CD14-positive monocyte (primary cell): Measurements from ENCODE around the gene CDNF. TPM values are rescaled to one million over a fixed set of nuclear protein-coding genes. Genes with fewer than 3 reads are reported as not detected.

Experiments
- DNase-seq, 3 donors: peaks; one replicate each; pipeline ENCODE4 v3.0.0-alpha.2; 2011 to 2022
- H2AFZ ChIP-seq: 2 replicates; pipeline ENCODE4 v1.6.0; 2012; ENCODE audit warnings: mild to moderate bottlenecking, low read depth, low read length, inconsistent platforms; ENCODE audit not compliant: insufficient read depth, poor library complexity, severe bottlenecking
- H3K27ac ChIP-seq, 2 donors: 1 replicate in 1 of 2; 2 replicates in 1 of 2; pipeline ENCODE4 v1.5.1; 2012 to 2013; ENCODE audit warnings: low read length in 2 of 2, control low read depth in 1 of 2, inconsistent platforms in 1 of 2, low read depth in 1 of 2, mild to moderate bottlenecking in 1 of 2
- H3K27me3 ChIP-seq, 2 donors: one replicate each; pipeline versions ENCODE4 v1.6.0 to v1.6.1; 2011 to 2013; ENCODE audit warnings: low read length in 2 of 2; ENCODE audit not compliant: control insufficient read depth in 2 of 2, insufficient read depth in 2 of 2
- H3K36me3 ChIP-seq, 2 donors: replicated peaks in 1 of 2; 1 replicate in 1 of 2; 2 replicates in 1 of 2; pipeline versions ENCODE4 v1.5.1 to v1.6.1; 2012 to 2013; ENCODE audit warnings: low read length in 2 of 2, control low read depth in 1 of 2, inconsistent platforms in 1 of 2, mild to moderate bottlenecking in 1 of 2; ENCODE audit not compliant: insufficient read depth in 2 of 2, control insufficient read depth in 1 of 2
- H3K4me1 ChIP-seq, 2 donors: 1 replicate in 1 of 2; 2 replicates in 1 of 2; pipeline versions ENCODE4 v1.5.1 to v1.6.1; 2012 to 2013; ENCODE audit warnings: low read length in 2 of 2, control low read depth in 1 of 2, inconsistent platforms in 1 of 2, mild to moderate bottlenecking in 1 of 2, moderate library complexity in 1 of 2; ENCODE audit not compliant: insufficient read depth in 2 of 2, control insufficient read depth in 1 of 2
- H3K4me2 ChIP-seq: replicated peaks from 2 replicates; pipeline ENCODE3; 2012; ENCODE audit warnings: low read length, moderate library complexity, mild to moderate bottlenecking; ENCODE audit not compliant: poor library complexity, severe bottlenecking; ENCODE audit errors: extremely low read depth
- H3K4me3 ChIP-seq, 3 experiments: fragments of 200-600 bp in 1 of 3; sonication (generic) in 1 of 3; replicated peaks in 1 of 3; 1 replicate in 2 of 3; 2 replicates in 1 of 3; pipeline ENCODE4 v1.5.1; 2011 to 2013; ENCODE audit warnings: low read length in 3 of 3, mild to moderate bottlenecking in 3 of 3, control low read depth in 2 of 3, low read depth in 2 of 3, inconsistent platforms in 1 of 3, moderate library complexity in 1 of 3
- H3K79me2 ChIP-seq: 2 replicates; pipeline ENCODE4 v1.6.0; 2012; ENCODE audit warnings: mild to moderate bottlenecking, control low read depth, inconsistent platforms, low read length, moderate library complexity; ENCODE audit not compliant: insufficient read depth
- H3K9ac ChIP-seq: 2 replicates; pipeline ENCODE4 v1.6.0; 2017; ENCODE audit warnings: low read length, mild to moderate bottlenecking; ENCODE audit not compliant: insufficient read depth, poor library complexity, severe bottlenecking
- H3K9me3 ChIP-seq, 2 donors: replicated peaks in 1 of 2; 1 replicate in 1 of 2; 2 replicates in 1 of 2; pipeline versions ENCODE4 v1.5.1 to v1.6.1; 2012 to 2013; ENCODE audit warnings: low read length in 2 of 2, control low read depth in 1 of 2; ENCODE audit not compliant: control insufficient read depth in 1 of 2, insufficient read depth in 1 of 2
- H4K20me1 ChIP-seq: 2 replicates; pipeline ENCODE4 v1.6.0; 2012; ENCODE audit warnings: mild to moderate bottlenecking, low read length, control low read depth, moderate library complexity; ENCODE audit not compliant: insufficient read depth
- H3K27ac Mint-ChIP-seq, 7 donors: one replicate each; pipeline ENCODE4 v1.8.0; 2020; ENCODE audit warnings: mild to moderate bottlenecking in 7 of 7, mixed read lengths in 7 of 7, moderate library complexity in 6 of 7, inconsistent platforms in 2 of 7
- H3K27me3 Mint-ChIP-seq, 3 donors: one replicate each; pipeline ENCODE4 v1.8.0; 2021 to 2022; ENCODE audit warnings: low read depth in 3 of 3, mild to moderate bottlenecking in 3 of 3, mixed read lengths in 3 of 3, moderate library complexity in 3 of 3, inconsistent platforms in 1 of 3
- H3K36me3 Mint-ChIP-seq, 2 donors: one replicate each; pipeline ENCODE4 v1.8.0; 2020; ENCODE audit warnings: mixed read lengths in 2 of 2, inconsistent platforms in 1 of 2, mild to moderate bottlenecking in 1 of 2
- H3K4me1 Mint-ChIP-seq: one replicate; pipeline ENCODE4 v1.8.0; 2020; ENCODE audit warnings: mild to moderate bottlenecking, mixed read lengths
- H3K4me3 Mint-ChIP-seq, 2 donors: one replicate each; pipeline ENCODE4 v1.8.0; 2020; ENCODE audit warnings: mild to moderate bottlenecking in 2 of 2, mixed read lengths in 2 of 2, moderate library complexity in 1 of 2
- H3K9me3 Mint-ChIP-seq, 7 donors: one replicate each; pipeline ENCODE4 v1.8.0; 2020 to 2022; ENCODE audit warnings: mixed read lengths in 7 of 7, mild to moderate bottlenecking in 6 of 7, moderate library complexity in 6 of 7, inconsistent platforms in 2 of 7
- CTCF ChIP-seq: fragments of 200-600 bp; IDR thresholded peaks from one replicate; pipeline ENCODE4 v1.8.0; 2022; ENCODE audit warnings: antibody characterized with exemption, mild to moderate bottlenecking
- WGBS: methylation state at CpG from one replicate; pipeline ENCODE4 v1.1.5; 2013; ENCODE audit warnings: missing lambda C conversion rate; ENCODE audit not compliant: insufficient coverage; 5-methylcytosine and 5-hydroxymethylcytosine counted together
- intact Hi-C, 2 donors: fragments of 100-400 bp; cut with micrococcal nuclease; formaldehyde crosslinking; loops; one replicate each; pipeline versions ENCODE4 v1.15.0 to v1.15.1; 2023
- polyA plus RNA-seq, 3 donors: library from polyadenylated mRNA; depleted of rRNA in 1 of 3; unstranded in 2 of 3; stranded (reverse) in 1 of 3; fragments of 300-500 nt in 2 of 3; fragments of >200 nt in 1 of 3; fragmentation: Illumina TruSeq in 2 of 3; gene quantifications; 1 replicate in 2 of 3; 2 replicates in 1 of 3; pipeline ENCODE4 v1.2.3, GENCODE V29; 2012 to 2021

CDNF gene
- polyA plus RNA-seq, 3 donors = 0.28 TPM; not detected in 1

- Mint-ChIP-seq H3K36me3 (no peaks in the 10 kb centered on the region), H3K4me3 (no peak overlapping the region), H3K27me3 (no peaks in the 10 kb centered on the region), H3K4me1 (peaks cover under 1% of the 10 kb centered on the region), H3K27ac (peak overlapping the region in 1 of 7 donors; percentile 45), H3K9me3 (peaks cover 6 to 15% (median 8%) of the 10 kb centered on the region in 7 donors)
- 100% methylated on average over 1 of the region's 5 CpGs for WGBS
- Histone ChIP-seq H2AFZ (no peak overlapping the region), H3K27ac (no peak overlapping the region), H3K4me1 (no peaks in the 10 kb centered on the region), H3K36me3 (no peaks in the 10 kb centered on the region), H4K20me1 (no peaks in the 10 kb centered on the region), H3K9ac (no peak overlapping the region), H3K79me2 (no peaks in the 10 kb centered on the region), H3K27me3 (no peaks in the 10 kb centered on the region), H3K9me3 (peaks cover 0 to 6% of the 10 kb centered on the region in 2 donors), H3K4me3 (no peak overlapping the region), H3K4me2 (no peak overlapping the region)
- TF ChIP-seq CTCF = no peak
- no peak for DNase-seq
- intact Hi-C loops = no loop called here
Observed at GRCh38 chr10:14787938-14788337, 49.9 kb downstream of the CDNF start.

GRCh38 chr10:14784459-14785055, 53.3 kb downstream of the CDNF start:
- Mint-ChIP-seq H3K4me1 (peaks cover 12% of the 10 kb centered on the region), H3K27ac (peak overlapping the region in 1 of 7 donors; percentile 8), H3K36me3 (no peaks in the 10 kb centered on the region), H3K9me3 (peaks cover 6 to 15% (median 9%) of the 10 kb centered on the region in 7 donors), H3K27me3 (peaks cover 3 to 5% (median 4%) of the 10 kb centered on the region in 3 donors), H3K4me3 (no peak overlapping the region)
- Histone ChIP-seq H3K4me2 (no peak overlapping the region), H2AFZ (no peak overlapping the region), H3K9me3 (peaks cover 0 to 6% of the 10 kb centered on the region in 2 donors), H3K27ac (no peak overlapping the region), H3K9ac (no peak overlapping the region), H3K4me3 (no peak overlapping the region), H3K4me1 (peaks cover 7 to 8% of the 10 kb centered on the region in 2 donors), H3K36me3 (no peaks in the 10 kb centered on the region), H4K20me1 (no peaks in the 10 kb centered on the region), H3K79me2 (no peaks in the 10 kb centered on the region), H3K27me3 (peaks cover 5 to 7% of the 10 kb centered on the region in 2 donors)
- no peak for TF ChIP-seq CTCF
- intact Hi-C loops = no loop called here
- WGBS = 93% methylated on average over 4 of the region's 5 CpGs
- no peak for DNase-seq
